T-cell (primary cell): Measurements from ENCODE around the gene APOBEC3A. TPM values are rescaled to one million over a fixed set of nuclear protein-coding genes. Genes with fewer than 3 reads are reported as not detected.
A peak's percentile ranks its signal among the peaks of the same experiment; 100 is the strongest.
"Not testable (repeated sequence)": the region's sequence is repeated elsewhere in the genome, so short reads cannot be mapped to it uniquely, and the experiment has no call there.

Experiments
- ATAC-seq, 4 experiments: fragments of 200-7000 bp in 3 of 4; fragments of 150-1000 bp in 1 of 4; cut with Tn5 transposase; replicated peaks in 1 of 4; 1 replicate in 3 of 4; 2 replicates in 1 of 4; pipeline ENCODE4 v1.10.0; 2021; ENCODE audit warnings: moderate library complexity in 3 of 4, mild to moderate bottlenecking in 2 of 4, moderate number of reproducible peaks in 1 of 4
- CTCF ChIA-PET, 2 donors: fragments of 300-600 bp; sonication (Branson Sonifier 250); formaldehyde crosslinking; loops; one replicate each; lab custom pipeline; 2022; ENCODE audit warnings: antibody characterized with exemption in 2 of 2; lab: Charles Lee
- POLR2A ChIA-PET, 2 donors: fragments of 300-600 bp; sonication (Branson Sonifier 250); formaldehyde crosslinking; loops; one replicate each; lab custom pipeline; 2022; ENCODE audit warnings: antibody characterized with exemption in 2 of 2; lab: Charles Lee
- DNase-seq, 35 experiments: peaks; one replicate each; pipeline versions ENCODE4 v3.0.0 to v3.0.0-alpha.2; 2013 to 2023
- H3K27ac ChIP-seq: one replicate; pipeline ENCODE4 v1.5.1; 2013; ENCODE audit warnings: low read length
- H3K27me3 ChIP-seq, 2 experiments: replicated peaks in 1 of 2; 1 replicate in 1 of 2; 2 replicates in 1 of 2; pipeline versions ENCODE4 v1.6.1 to v1.7.0; 2013; ENCODE audit warnings: low read length in 1 of 2, mixed read lengths in 1 of 2; ENCODE audit not compliant: control insufficient read depth in 2 of 2, insufficient read depth in 2 of 2; ENCODE audit errors: extremely low read depth in 1 of 2
- H3K36me3 ChIP-seq, 2 donors: 1 replicate in 1 of 2; 2 replicates in 1 of 2; pipeline versions ENCODE4 v1.6.1 to v1.7.0; 2013; ENCODE audit warnings: low read length in 1 of 2; ENCODE audit not compliant: control insufficient read depth in 2 of 2, insufficient read depth in 1 of 2; ENCODE audit errors: extremely low read depth in 1 of 2
- H3K4me1 ChIP-seq, 2 experiments: 1 replicate in 1 of 2; 2 replicates in 1 of 2; pipeline versions ENCODE4 v1.6.1 to v1.7.0; 2013; ENCODE audit warnings: low read length in 2 of 2, mixed read lengths in 1 of 2; ENCODE audit not compliant: insufficient read depth in 2 of 2, control insufficient read depth in 1 of 2; ENCODE audit errors: extremely low read depth in 1 of 2
- H3K4me3 ChIP-seq, 2 donors: 1 replicate in 1 of 2; 2 replicates in 1 of 2; pipeline versions ENCODE4 v1.5.1 to v1.7.0; 2013; ENCODE audit warnings: mild to moderate bottlenecking in 2 of 2, low read length in 1 of 2, moderate library complexity in 1 of 2; ENCODE audit not compliant: control insufficient read depth in 1 of 2; ENCODE audit errors: extremely low read depth in 1 of 2
- H3K9me3 ChIP-seq: 2 replicates; pipeline ENCODE4 v1.7.0; 2013
- H3K27ac Mint-ChIP-seq, 2 donors: one replicate each; pipeline ENCODE4 v1.8.0; 2020 to 2021; ENCODE audit warnings: mild to moderate bottlenecking in 2 of 2, mixed read lengths in 2 of 2
- H3K27me3 Mint-ChIP-seq, 2 donors: one replicate each; pipeline ENCODE4 v1.8.0; 2021 to 2022; ENCODE audit warnings: mixed read lengths in 2 of 2
- H3K36me3 Mint-ChIP-seq: one replicate; pipeline ENCODE4 v1.8.0; 2021; ENCODE audit warnings: mixed read lengths
- H3K4me1 Mint-ChIP-seq, 3 donors: one replicate each; pipeline ENCODE4 v1.8.0; 2020 to 2022; ENCODE audit warnings: mixed read lengths in 3 of 3, mild to moderate bottlenecking in 1 of 3
- H3K4me3 Mint-ChIP-seq, 3 donors: one replicate each; pipeline ENCODE4 v1.8.0; 2020 to 2022; ENCODE audit warnings: mild to moderate bottlenecking in 3 of 3, mixed read lengths in 3 of 3, moderate library complexity in 3 of 3
- H3K9me3 Mint-ChIP-seq, 3 donors: one replicate each; pipeline ENCODE4 v1.8.0; 2020 to 2022; ENCODE audit warnings: mixed read lengths in 3 of 3
- WGBS: methylation state at CpG from one replicate; pipeline ENCODE4 v1.1.5; 2013; ENCODE audit warnings: missing lambda C conversion rate; ENCODE audit not compliant: insufficient coverage; 5-methylcytosine and 5-hydroxymethylcytosine counted together
- total RNA-seq, 35 experiments: library from RNA in 6 of 35; stranded (reverse) in 6 of 35; fragments of 120-200 nt in 1 of 35; gene quantifications; one replicate each; pipeline versions ENCODE4 v1.2.1 to v1.2.4 and lab custom pipeline; 2013 to 2026

The APOBEC3A gene
- total RNA-seq, 5 donors from 2014 or later (not counting 1 experiment from before 2014, with no cell fraction given): not detected

- H3K9me3 ChIP-seq, H3K36me3 ChIP-seq, CTCF ChIA-PET, H3K4me3 ChIP-seq, H3K27ac ChIP-seq, H3K9me3 Mint-ChIP-seq, H3K27ac Mint-ChIP-seq, DNase-seq, ATAC-seq, POLR2A ChIA-PET, H3K36me3 Mint-ChIP-seq, H3K4me3 Mint-ChIP-seq: not testable (repeated sequence)
- Mint-ChIP-seq H3K27me3 (peaks cover 52 to 55% of the 10 kb centered on the region in 2 donors), H3K4me1 (peaks cover 16 to 32% (median 24%) of the 10 kb centered on the region in 3 donors)
- Histone ChIP-seq H3K27me3 (peaks cover 0 to 68% of the 10 kb centered on the region in 2 experiments), H3K4me1 (peaks cover 0 to 13% of the 10 kb centered on the region in 2 experiments)
These were observed 11.6 kb upstream of the APOBEC3A start for GRCh38 chr22:38945706-38946338.

GRCh38 chr22:38946771-38947170 is 10.6 kb upstream of the APOBEC3A start:
- H3K4me3 ChIP-seq: no peak overlapping the region
- peaks cover 7 to 24% (median 15%) of the 10 kb centered on the region in 3 donors for H3K4me1 Mint-ChIP-seq
- H3K27me3 Mint-ChIP-seq: peaks cover 48 to 50% of the 10 kb centered on the region in 2 donors
- ChIA-PET POLR2A (no interaction called here), CTCF (no interaction called here)
- ATAC-seq: no peak
- no peaks in the 10 kb centered on the region for H3K9me3 Mint-ChIP-seq
- peaks cover 0 to 64% of the 10 kb centered on the region in 2 experiments for H3K27me3 ChIP-seq
- no peak overlapping the region for H3K27ac Mint-ChIP-seq
- H3K36me3 Mint-ChIP-seq: no peaks in the 10 kb centered on the region
- H3K4me1 ChIP-seq: peaks cover 0 to 8% of the 10 kb centered on the region in 2 experiments
- no peaks in the 10 kb centered on the region for H3K36me3 ChIP-seq
- H3K9me3 ChIP-seq: no peaks in the 10 kb centered on the region
- 85% methylated on average over 2 of the region's 8 CpGs for WGBS
- no peak for DNase-seq
- H3K4me3 Mint-ChIP-seq: no peak overlapping the region
- H3K27ac ChIP-seq: no peak overlapping the region

GRCh38 chr22:38947321-38948140 is 9.9 kb upstream of the APOBEC3A start:
- DNase-seq: peak in 1 of 35 experiments; percentile 20
- no peaks in the 10 kb centered on the region for H3K36me3 Mint-ChIP-seq

GRCh38 chr22:38948181-38948940 is 9.0 kb upstream of the APOBEC3A start:
- H3K36me3 Mint-ChIP-seq: no peaks in the 10 kb centered on the region
- H3K27ac Mint-ChIP-seq: no peak overlapping the region
- no peak overlapping the region for H3K4me3 Mint-ChIP-seq
- ATAC-seq: no peak
- Histone ChIP-seq H3K4me1 (no peaks in the 10 kb centered on the region), H3K27ac (no peak overlapping the region), H3K4me3 (no peak overlapping the region), H3K36me3 (no peaks in the 10 kb centered on the region), H3K27me3 (peaks cover 0 to 58% of the 10 kb centered on the region in 2 experiments), H3K9me3 (no peaks in the 10 kb centered on the region)
- DNase-seq: no peak
- ChIA-PET POLR2A (no interaction called here), CTCF (no interaction called here)
- peaks cover 0 to 8% (median 4%) of the 10 kb centered on the region in 3 donors for H3K4me1 Mint-ChIP-seq
- 79% methylated on average over 5 of the region's 7 CpGs for WGBS
- H3K9me3 Mint-ChIP-seq: no peaks in the 10 kb centered on the region
- H3K27me3 Mint-ChIP-seq: peaks cover 34 to 41% of the 10 kb centered on the region in 2 donors

More at GRCh38 chr22:38947321-38948140, 9.9 kb upstream of the APOBEC3A start:
- no peak overlapping the region for H3K4me3 ChIP-seq
- H3K9me3 ChIP-seq: no peaks in the 10 kb centered on the region
- H3K4me1 Mint-ChIP-seq: peaks cover 4 to 16% (median 9%) of the 10 kb centered on the region in 3 donors
- no peak overlapping the region for H3K4me3 Mint-ChIP-seq
- H3K27me3 ChIP-seq: peaks cover 0 to 61% of the 10 kb centered on the region in 2 experiments
- ChIA-PET CTCF (no interaction called here), POLR2A (no interaction called here)
- ATAC-seq: no peak
- no peak overlapping the region for H3K27ac Mint-ChIP-seq
- H3K36me3 ChIP-seq: no peaks in the 10 kb centered on the region
- WGBS: 81% methylated on average over 6 of the region's 14 CpGs
- peaks cover 0 to 5% of the 10 kb centered on the region in 2 experiments for H3K4me1 ChIP-seq
- H3K9me3 Mint-ChIP-seq: no peaks in the 10 kb centered on the region
- peaks cover 42 to 46% of the 10 kb centered on the region in 2 donors for H3K27me3 Mint-ChIP-seq
- no peak overlapping the region for H3K27ac ChIP-seq

- H3K27ac ChIP-seq: no peak overlapping the region
- H3K27me3 ChIP-seq: peaks cover 0 to 56% of the 10 kb centered on the region in 2 experiments
- ChIA-PET CTCF (no interaction called here), POLR2A (no interaction called here)
- ATAC-seq (no peak), DNase-seq (no peak)
- Mint-ChIP-seq H3K27me3 (peaks cover 27 to 28% of the 10 kb centered on the region in 2 donors), H3K27ac (peak overlapping the region in 1 of 2 donors; percentile 22), H3K4me3 (no peak overlapping the region), H3K9me3 (no peaks in the 10 kb centered on the region), H3K4me1 (peaks cover 0 to 5% (median 3%) of the 10 kb centered on the region in 3 donors), H3K36me3 (no peaks in the 10 kb centered on the region)
- peaks cover 0 to 8% of the 10 kb centered on the region in 2 experiments for H3K4me1 ChIP-seq
- no peak overlapping the region for H3K4me3 ChIP-seq
- no peaks in the 10 kb centered on the region for H3K36me3 ChIP-seq
- no peaks in the 10 kb centered on the region for H3K9me3 ChIP-seq
- WGBS: 57% methylated on average over 2 of the region's 8 CpGs
These were observed 7.5 kb upstream of the APOBEC3A start for GRCh38 chr22:38949889-38950405.
